Umbilical cord (tissue), 2 donors: ENCODE measurements around the gene TRAPPC3. TPM values are rescaled to one million over a fixed set of nuclear protein-coding genes. Genes with fewer than 3 reads are reported as not detected.

Experiments
- DNase-seq: peaks from one replicate; pipeline ENCODE4 v3.0.0-alpha.2; 2015; ENCODE audit warnings: low spot score
- total RNA-seq: library from RNA; depleted of rRNA; stranded (reverse); fragments of >200 nt; gene quantifications from one replicate; pipeline ENCODE4 v1.2.3, GENCODE V29; 2014; ENCODE audit warnings: low replicate concordance; ENCODE audit not compliant: insufficient read depth

Gene TRAPPC3
- total RNA-seq, 1 donor from 2014 or later = 38.5 TPM

- DNase-seq = no peak
These were observed 48.9 kb downstream of the TRAPPC3 start for GRCh38 chr1:36100376-36100775.

- DNase-seq = peak; percentile 77
These were observed 49.5 kb downstream of the TRAPPC3 start for GRCh38 chr1:36099681-36100341.

GRCh38 chr1:36098650-36099365 is 50.5 kb downstream of the TRAPPC3 start:
- no peak for DNase-seq

GRCh38 chr1:36097693-36098585 is 51.3 kb downstream of the TRAPPC3 start:
- DNase-seq = no peak

- no peak for DNase-seq
These were observed 52.5 kb downstream of the TRAPPC3 start for GRCh38 chr1:36096500-36097432.

- DNase-seq = no peak
These were observed 53.4 kb downstream of the TRAPPC3 start for GRCh38 chr1:36095760-36096405.

GRCh38 chr1:36094621-36095061 is 54.6 kb downstream of the TRAPPC3 start:
- no peak for DNase-seq

GRCh38 chr1:36093929-36094328 is 55.4 kb downstream of the TRAPPC3 start:
- no peak for DNase-seq

- DNase-seq = no peak
These were observed 56.1 kb downstream of the TRAPPC3 start for GRCh38 chr1:36093226-36093625.

GRCh38 chr1:36092798-36093185 is 56.5 kb downstream of the TRAPPC3 start:
- DNase-seq = no peak

- no peak for DNase-seq
These were observed 57.0 kb downstream of the TRAPPC3 start for GRCh38 chr1:36092166-36092797.

GRCh38 chr1:36091698-36092097 is 57.6 kb downstream of the TRAPPC3 start:
- no peak for DNase-seq

GRCh38 chr1:36091141-36091540 is 58.1 kb downstream of the TRAPPC3 start:
- no peak for DNase-seq

- peak; percentile 43 for DNase-seq
These were observed 59.7 kb downstream of the TRAPPC3 start for GRCh38 chr1:36089393-36090121.

GRCh38 chr1:36088577-36089392 is 60.5 kb downstream of the TRAPPC3 start, which contains the start of gene ADPRS:
Gene ADPRS (plus strand): TSS chr1:36088892. CDS start chr1:36088905, 13 bp downstream.
- DNase-seq = peak; percentile 90

GRCh38 chr1:36088265-36088576 is 61.1 kb downstream of the TRAPPC3 start:
- no peak for DNase-seq

GRCh38 chr1:36087233-36088123 is 61.8 kb downstream of the TRAPPC3 start:
- no peak for DNase-seq
